Measurements from ENCODE around the gene MRPS15.
A peak's percentile ranks its signal among the peaks of the same experiment; 100 is the strongest.
"Not testable (repeated sequence)": the region's sequence is repeated elsewhere in the genome, so short reads cannot be mapped to it uniquely, and the experiment has no call there.

Gene MRPS15

GRCh38 chr1:36463803-36464604 lies at the start of gene MRPS15:
TSS of gene MRPS15 (minus strand) at chr1:36464384. CDS start at chr1:36464275, 109 bp downstream.
- peak; percentile 95 for DNase-seq

DNA sequence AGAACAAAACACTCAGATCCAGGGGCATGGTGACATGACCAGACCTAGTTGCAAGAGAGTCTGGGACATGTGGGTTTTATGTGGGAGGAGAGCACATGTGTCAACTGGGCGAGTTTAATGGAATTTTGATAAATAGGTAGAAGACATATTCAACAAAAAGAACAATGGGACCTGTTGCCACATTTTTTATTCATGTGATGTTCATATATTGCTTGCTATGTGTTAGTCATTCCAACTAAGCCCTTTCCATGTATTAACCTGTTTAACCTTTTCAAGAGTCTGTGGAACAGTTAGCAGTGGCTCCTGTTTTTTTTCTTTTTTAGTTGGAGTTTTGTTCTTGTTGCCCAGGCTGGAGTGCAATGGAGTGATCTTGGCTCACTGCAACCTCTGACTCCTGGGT lies 48.7 kb upstream of the MRPS15 start:
- DNase-seq = no peak

DNA sequence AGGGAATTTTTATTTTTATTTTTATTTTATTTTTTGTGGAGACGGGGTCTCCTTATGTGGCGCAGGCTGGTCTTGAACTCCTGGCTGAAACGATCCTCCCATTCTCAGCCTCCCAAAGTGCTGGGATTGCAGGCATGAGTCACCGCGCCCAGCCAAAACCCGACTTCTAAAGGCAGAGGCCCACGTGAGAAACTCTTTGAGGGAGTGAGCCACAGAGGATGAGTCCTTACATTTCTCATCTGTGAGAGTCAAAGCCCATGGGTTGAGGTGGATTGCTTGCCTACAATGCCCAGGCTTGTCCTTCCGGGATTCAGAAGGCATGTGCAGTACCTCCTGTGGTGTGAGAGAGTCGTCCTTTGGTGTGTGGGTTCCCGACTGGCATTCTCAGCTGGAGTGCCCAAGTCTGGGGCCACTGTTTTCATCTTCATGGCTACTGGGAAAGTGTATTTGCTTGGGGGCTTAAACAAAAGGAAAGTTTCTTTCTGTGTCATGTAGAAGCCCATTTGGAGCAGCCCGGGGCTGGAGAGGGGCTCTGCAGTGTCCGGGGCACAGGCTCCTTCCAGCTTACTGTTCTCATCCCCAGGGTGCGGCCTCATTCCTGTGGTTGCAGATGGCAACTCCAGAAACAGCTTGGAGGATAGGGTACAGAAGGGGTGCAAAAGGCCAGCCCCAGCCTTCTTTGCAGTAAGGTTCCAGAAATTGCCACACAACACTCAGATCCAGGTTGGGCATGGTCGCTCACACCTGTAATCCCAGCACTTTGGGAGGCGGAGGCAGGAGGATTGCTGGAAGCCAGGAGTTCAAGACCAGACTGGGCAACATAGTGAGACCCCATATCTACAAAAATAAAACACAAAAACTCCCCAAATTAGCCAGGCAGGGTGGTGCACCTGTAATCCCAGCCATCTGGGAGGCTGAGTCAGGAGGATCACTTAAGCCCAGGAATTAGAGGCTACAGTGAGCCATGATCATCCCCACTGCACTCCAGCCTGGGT lies 47.9 kb upstream of the MRPS15 start:
- no peak for DNase-seq

- not testable (repeated sequence) for DNase-seq
These were observed 47.0 kb upstream of the MRPS15 start for GRCh38 chr1:36511220-36511619.

- no peak for DNase-seq
These were observed 46.2 kb upstream of the MRPS15 start for GRCh38 chr1:36510418-36510817.

DNA sequence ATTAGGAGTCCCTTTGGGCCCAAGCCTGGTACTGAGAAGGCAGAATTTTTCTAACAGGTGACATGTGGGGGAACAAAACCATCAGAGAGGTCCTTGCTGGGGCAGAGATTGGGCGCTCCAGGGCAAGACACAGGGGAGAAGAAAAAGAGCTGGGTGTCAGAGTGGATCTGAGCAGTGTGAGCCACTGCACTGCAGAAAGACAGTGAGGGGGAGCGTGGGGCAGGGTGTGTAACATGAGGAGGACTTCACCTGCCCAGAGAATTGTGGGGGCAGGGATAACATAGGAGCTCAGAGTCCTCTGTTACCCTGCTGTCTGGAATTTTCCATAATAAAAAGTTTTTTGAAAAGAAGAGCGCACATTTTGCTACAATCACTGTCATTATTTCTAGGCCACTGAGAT lies 44.1 kb upstream of the MRPS15 start:
- DNase-seq = no peak

DNA sequence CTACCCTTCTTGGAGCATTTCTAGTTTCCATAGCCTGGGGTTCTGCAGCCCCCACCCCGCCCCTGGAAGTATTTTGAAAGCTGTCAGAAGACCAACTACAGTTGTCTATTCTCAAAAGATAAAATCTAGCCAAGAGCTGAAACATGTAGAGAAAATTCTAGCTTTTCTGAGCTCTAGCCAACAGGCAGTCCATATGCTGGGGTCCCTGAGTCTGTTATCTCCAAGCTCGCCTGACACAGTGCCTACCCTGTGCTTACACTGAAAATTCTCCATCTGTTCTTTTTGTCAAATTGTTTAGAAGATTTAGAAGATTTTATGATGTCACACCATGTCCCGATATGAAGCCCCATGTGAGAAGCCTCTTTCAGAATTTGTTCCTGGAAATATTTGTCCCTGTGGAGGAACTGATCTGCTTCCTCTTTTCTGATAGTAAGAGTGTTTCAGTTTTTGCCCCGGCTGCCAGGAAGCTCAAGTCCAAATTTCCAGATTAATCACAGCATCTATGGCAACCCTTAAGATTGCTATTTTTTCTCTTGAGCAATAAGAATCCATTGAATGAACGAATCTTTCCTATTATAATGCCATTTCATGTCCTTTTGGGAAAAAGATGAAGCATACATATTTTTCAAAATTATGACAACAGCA lies 42.2 kb upstream of the MRPS15 start:
- DNase-seq = no peak

GRCh38 chr1:36503733-36504132 lies 39.5 kb upstream of the MRPS15 start:
- no peak for DNase-seq

DNA sequence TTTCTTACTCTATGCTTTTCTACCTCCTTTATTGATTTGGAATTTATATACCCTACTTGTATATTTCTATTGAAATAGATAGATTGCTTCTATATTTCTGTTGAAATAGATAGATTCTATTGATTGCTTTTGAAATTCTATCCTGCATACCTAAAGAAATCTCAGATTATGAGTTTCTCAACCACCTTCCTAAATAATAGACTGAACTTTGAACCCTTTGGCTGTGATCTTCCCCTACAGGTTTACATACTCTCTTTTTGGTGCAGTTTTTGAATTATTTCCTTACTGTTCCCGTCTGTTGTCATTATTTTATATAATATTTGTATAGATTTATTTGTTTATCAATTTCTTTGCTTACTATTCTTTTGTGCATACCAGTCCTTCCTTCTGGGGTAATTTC lies 39.0 kb upstream of the MRPS15 start:
- no peak for DNase-seq

GRCh38 chr1:36502616-36503015 lies 38.4 kb upstream of the MRPS15 start:
- DNase-seq = no peak

GRCh38 chr1:36501911-36502310 lies 37.7 kb upstream of the MRPS15 start:
- DNase-seq = not testable (repeated sequence)

- DNase-seq = no peak
These were observed 33.0 kb upstream of the MRPS15 start for GRCh38 chr1:36497207-36497606.

DNA sequence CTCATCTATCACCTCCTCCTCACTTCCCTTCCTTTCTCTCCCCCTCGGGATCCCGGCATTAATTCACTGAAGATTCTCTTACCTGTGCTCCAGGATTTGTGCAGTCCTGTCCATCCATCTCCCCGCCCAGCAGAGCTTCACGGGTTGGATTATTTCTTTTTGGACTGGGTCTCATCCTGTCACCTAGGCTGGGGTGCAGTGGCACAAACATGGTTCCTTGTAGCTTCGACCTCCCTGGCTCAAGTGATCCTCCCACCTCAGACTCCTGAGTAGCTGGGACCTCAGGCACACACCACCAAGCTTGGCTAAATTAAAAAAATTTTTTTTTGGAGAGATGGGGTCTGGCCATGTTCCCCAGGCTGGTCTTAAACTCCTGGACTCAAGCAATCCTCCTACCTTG lies 30.8 kb upstream of the MRPS15 start:
- no peak for DNase-seq

GRCh38 chr1:36493524-36493923 lies 29.3 kb upstream of the MRPS15 start:
- DNase-seq = no peak

GRCh38 chr1:36492491-36492890 lies 28.3 kb upstream of the MRPS15 start:
- no peak for DNase-seq

- not testable (repeated sequence) for DNase-seq
These were observed 25.3 kb upstream of the MRPS15 start for GRCh38 chr1:36489258-36490051.

GRCh38 chr1:36487906-36488305 lies 23.7 kb upstream of the MRPS15 start:
- DNase-seq = no peak

DNA sequence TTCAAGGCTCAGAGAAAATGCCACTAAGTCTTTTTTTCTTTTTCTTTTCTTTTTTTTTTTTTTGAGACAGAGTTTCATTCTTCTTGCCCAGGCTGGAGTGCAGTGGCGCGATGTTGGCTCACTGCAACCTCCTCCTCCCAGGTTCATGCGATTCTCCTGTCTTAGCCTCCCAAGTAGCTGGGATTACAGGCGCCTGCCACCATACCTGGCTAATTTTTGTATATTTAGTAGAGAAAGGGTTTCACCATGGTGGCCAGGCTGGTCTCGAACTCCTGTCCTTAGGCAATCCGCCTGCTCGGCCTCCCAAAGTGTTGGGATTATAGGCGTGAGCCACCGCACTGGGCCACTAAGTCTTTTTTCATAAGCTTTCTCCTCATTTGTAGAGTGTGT lies 23.1 kb upstream of the MRPS15 start:
- DNase-seq = not testable (repeated sequence)

- no peak for DNase-seq
These were observed 22.5 kb upstream of the MRPS15 start for GRCh38 chr1:36486439-36487335.

DNA sequence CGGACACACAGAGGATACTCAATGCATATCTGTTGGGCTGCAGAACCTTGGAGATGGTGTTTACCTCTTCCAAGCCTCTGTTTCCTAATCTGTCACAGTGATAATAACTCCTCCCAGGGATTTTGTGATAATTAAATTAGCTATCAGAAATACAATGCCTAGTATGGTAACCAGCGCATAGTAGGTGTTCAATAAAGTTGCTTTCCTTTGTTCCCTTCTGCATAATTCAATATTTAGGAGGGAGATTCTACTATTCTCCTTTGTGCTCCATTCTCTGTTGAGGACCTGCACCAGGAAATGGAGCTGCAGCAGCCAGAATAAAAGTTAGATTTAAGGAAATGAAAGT lies 21.9 kb upstream of the MRPS15 start:
- no peak for DNase-seq

DNA sequence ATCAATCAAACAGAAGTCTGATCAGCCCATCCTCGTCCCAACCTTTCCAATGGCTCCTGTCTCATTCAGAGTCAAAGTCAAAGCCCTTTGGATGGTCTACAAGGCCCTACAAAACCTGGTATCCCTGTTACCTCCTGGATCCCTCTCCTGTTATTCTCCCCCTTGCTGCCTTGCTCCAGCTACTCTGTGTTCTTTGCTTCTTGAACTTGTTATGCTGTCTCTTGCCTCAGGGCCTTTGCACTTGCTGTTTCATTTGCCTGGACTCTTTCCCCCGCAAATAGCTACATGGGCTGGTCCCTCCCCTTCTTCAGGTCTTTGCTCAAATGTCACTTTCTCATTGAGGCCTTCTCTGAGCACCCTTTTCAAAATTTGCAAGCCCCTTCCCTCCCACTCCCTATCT lies 19.9 kb upstream of the MRPS15 start:
- no peak for DNase-seq

Measured in activated CD4-positive, CD25-positive, alpha-beta regulatory T cell treated with anti-CD3 and anti-CD28 coated beads, Interleukin-2, amount 50 U/mL, for 72 hours (primary cell).